GM19324 (cell line): ENCODE measurements around the gene BNIP5.

Experiments
- ATAC-seq: cut with Tn5 transposase; IDR thresholded peaks from one replicate; pipeline ENCODE4 v1.9.1; 2021; ENCODE audit warnings: mild to moderate bottlenecking, moderate library complexity; ENCODE audit not compliant: unreplicated experiment, low FRiP score

BNIP5 gene

DNA sequence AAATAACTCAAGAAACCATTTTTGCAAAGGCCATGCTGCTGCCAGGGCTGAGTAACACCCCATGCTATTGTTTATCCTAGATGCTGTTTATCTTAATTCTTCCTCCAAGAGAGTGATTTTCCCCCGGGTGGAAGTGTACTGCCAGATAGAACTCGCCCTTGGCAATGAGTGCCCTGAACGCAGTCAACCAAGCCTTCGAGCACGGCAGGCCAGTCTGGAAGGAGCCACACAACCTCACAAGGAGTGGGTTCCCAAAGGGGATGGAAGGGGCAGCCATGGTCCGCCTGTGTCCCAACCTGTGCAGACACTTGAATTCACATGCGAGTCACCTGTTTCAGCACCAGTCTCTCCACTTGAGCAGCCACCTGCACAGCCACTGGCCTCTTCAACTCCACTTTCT, 34.9 kb downstream of the BNIP5 start:
- no peak for ATAC-seq

GRCh38 chr6:36301085-36301658, 35.5 kb downstream of the BNIP5 start:
- no peak for ATAC-seq

GRCh38 chr6:36298027-36298426, 38.7 kb downstream of the BNIP5 start:
- no peak for ATAC-seq

DNA sequence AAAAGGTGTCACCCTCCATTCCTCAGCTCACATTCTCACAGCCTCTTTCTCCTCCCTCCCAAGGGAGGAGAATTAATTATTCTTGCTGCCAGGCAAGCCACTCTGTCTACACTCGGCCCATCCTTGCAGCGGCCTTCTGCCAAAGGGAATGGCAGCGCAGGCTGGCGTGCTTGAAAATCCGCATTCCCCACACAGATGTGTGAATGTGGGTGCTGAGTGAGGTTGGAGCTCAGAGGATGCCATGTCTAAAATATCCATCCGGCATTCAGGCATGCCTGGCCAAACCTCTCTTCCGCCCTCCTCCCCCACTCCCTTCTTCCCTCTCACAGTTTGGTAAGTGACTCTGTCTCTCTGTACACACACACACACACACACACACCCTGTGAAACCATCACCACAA, 39.2 kb downstream of the BNIP5 start:
- ATAC-seq, result no peak

DNA sequence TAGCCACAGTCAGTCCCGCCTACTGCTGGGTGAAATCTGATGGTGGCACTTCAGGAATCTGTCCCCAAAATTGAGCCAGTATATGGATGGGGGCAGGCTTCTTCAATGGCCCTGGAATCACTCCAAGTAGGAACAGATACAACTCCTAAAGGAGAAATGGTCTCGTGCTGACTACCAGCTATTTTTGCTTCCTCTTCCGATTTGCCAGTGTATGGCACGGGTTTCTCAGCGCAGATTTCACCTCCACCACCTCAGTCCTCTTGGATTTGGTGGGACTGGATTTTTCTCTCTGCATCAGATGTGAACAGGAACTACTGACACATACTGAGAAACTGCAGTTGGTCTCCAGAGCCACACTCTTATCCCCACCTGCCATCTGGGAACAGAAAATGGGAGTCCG, 39.6 kb downstream of the BNIP5 start:
- ATAC-seq, result no peak

- ATAC-seq, result no peak
Measured at GRCh38 chr6:36296240-36296639, 40.4 kb downstream of the BNIP5 start.

DNA sequence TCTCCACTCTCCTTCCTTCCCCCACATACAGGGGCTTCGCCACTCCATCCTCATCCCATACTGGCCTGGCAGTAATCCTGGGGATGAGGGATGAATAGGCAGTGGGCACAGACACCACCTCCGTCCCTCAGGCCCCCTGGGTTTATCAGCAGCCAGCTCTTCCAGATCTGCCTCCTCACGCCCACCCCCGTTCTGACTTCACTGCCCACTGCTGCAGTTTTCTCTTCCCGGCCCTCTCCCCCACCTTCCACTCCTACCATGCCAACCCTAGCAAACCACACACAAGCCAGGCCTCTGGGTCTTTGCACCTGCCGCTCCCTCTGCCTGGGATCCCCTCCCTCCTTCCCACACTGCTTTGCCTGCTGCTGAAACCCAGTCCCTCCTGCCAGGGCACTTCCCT, 44.5 kb downstream of the BNIP5 start:
- ATAC-seq, result no peak

DNA sequence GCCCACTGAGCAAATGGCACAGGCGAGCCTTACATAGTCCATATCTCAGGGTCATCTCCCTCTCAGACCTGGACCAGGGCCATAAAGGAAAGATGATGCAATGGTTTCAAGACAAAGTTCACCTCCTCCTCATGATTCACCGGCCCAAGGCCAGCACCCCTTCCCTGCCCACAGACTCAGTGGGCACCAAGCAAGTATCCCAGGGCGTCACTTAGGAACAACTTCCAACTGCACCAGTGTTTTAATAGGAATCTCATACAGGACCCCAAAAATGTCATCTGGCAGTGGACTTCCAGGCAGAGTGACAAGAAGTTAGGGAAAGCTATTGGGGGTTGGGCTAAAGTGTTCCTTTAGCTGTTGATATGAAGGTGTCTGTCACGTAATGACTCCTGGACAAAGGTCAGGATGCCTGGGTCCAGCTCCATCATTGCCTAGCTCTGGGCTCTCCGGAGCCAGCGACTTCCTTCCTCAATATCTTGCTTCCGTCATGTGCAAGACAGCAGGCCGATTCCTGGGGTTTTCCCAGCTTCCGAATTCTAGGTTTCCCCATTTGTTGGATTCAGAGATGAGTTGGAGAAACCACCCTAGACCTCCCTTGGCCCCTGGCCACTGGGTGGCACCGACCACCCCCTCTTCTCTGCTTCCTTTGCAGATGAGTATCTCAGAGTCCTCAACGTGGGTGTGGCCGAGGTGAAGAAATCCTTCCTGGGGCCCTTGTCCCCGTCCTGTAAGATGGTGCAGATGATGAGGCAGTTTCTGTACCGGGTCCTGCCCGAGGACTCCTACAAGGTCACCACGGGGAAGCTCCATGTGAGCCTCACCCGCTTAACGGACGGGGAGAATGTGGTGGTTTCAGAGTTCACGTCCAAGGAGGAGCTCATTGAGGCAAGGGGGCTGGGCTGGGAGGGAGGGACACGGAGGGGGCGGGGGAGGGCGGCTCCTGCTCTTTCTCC, 45.7 kb downstream of the BNIP5 start:
- no peak for ATAC-seq

DNA sequence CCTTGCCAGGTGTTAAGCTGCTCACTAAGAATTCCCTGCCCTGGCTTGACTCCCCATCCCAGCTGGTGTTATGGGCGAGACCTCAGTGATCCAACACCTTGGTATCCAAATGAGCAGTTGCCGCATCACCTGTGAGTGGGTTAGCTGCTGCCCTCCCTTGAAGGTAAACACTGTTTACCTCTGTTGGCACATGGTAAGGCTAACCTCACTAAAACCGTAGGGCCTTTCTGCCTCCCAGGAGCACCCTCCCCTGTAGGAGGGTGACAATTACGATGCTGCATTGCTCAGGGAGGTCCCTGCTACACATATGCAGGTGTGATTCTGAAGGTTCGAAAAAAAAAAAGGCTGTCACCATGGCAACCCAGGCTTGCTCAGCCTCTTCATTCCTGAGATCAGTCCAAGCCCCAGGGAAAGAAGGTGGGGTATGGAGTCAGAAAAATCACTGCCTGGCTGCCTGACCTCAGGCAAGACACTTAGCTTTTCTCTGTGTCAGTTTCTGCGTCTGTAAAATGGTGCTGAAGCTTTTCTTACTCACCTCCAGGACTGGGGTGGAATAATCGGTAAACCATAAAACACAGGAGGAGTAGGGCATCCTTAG, 47.3 kb downstream of the BNIP5 start:
- no peak for ATAC-seq

GRCh38 chr6:36286858-36287257, 49.8 kb downstream of the BNIP5 start:
- no peak for ATAC-seq

DNA sequence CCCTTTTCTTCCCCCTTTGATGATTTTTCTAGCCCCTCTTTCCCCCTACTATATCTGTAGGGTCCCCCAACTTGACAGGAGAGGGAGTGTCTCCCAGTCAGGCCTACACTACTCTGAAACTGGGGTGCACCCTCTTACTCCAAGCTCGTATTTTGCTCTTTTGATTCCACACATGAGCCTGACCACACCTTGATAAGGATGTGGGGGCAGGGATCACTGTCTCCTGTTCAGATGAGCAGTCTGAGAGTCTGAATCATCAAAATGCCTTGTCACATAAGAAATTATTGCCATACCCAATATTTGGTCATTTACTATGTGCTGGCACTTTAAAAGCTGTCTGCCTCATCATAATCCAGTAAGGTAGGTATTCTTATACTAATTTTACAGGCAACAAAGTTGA, 50.9 kb downstream of the BNIP5 start:
- no peak for ATAC-seq

DNA sequence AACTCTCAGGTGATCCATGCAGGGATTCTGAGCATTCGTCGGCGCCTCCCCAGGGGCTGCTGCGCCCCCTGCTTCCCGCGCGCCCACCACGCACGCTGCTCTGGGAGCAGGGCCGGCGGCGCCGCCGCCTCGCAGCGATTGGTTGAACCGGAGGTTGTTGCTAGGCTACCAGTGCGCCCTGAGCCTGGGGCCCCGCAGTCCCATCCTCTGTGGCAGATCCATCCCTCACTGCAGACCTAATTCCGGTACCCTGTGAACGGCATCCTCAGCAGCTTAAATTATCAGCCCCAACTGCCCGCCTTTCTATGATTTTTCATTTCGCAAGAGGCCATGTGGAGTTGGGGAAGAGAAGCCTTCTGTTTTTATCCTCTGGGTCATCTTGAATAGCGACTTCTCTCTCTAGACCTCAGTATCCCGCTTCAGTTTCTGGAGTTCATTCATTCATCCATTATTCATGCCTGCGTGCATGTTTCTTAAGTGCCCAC, 51.5 kb downstream of the BNIP5 start:
- ATAC-seq, result no peak

DNA sequence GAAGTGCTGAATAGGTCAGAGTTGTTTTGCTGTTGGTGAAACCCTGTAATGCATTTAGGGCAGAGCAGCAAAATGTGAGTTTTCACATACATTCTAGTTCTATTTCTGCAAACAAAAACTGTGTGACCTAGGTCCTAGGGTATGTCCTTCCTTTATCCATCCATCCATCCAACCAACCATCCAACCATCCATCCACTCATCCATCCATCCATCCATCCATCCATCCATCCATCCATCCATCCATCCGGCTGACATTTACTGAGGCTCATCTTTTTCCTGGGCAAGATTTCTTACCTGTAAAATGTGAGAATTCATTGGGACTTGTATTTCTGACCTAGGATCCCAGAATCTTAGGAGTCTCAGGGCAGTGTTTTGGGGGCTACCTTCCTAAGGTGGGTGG, 52.3 kb downstream of the BNIP5 start:
- ATAC-seq, result no peak

DNA sequence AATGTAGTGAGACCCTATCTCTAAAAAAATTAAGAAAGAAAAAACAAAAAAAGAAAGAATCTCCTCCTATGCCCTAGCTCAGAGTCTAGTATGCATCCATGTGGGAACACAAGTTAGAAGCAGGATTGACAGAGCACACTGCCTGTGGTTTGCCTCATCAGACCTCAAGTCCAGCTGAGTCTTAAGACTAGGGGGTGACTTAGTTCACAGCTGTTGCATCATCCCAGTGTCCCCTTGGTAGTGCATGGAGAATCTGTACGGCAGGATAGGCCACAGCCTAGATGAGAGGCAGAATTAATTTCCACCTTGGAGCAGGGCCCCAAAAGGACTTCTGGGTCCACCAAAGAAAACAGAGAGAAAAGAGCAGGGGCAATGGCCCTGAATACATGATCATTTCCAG, 53.1 kb downstream of the BNIP5 start:
- no peak for ATAC-seq

DNA sequence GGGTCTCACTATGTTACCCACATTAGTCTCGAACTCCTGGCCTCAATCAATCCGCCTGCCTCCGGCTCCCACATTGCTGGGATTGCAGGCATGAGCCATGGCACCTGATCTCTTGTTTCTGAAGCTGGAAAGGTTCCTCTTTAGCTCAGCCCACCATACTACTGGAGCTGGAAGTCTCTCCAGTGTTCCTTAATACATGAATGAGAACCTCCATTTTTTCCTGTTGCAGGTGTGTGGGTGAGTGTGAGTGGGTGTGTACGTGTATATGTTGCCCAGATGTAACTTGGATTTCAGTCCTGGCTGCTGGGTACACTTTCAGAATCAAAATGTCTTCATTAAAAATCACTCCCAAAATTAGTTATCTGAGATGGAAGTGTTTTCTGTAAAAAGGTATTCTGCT, 55.7 kb downstream of the BNIP5 start:
- no peak for ATAC-seq

DNA sequence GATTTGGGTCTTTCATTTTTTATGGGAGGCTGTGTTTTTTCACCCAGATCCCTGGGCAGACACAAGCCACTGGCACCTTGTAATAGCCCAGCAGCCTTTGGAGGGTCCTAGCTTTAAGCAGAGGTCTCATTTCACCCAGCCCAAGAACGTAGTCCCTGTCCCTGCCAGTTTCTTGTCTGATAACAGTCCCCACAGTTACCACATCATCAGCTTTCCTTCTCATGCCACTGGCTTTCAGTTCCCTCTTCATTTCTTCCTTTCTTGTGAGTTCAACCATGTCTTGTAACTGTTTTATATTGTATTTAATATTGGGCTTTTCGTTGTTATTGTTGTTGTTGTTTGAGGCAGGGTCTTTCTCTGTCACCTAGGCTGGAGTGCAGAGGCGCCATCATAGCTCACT, 56.2 kb downstream of the BNIP5 start:
- no peak for ATAC-seq

DNA sequence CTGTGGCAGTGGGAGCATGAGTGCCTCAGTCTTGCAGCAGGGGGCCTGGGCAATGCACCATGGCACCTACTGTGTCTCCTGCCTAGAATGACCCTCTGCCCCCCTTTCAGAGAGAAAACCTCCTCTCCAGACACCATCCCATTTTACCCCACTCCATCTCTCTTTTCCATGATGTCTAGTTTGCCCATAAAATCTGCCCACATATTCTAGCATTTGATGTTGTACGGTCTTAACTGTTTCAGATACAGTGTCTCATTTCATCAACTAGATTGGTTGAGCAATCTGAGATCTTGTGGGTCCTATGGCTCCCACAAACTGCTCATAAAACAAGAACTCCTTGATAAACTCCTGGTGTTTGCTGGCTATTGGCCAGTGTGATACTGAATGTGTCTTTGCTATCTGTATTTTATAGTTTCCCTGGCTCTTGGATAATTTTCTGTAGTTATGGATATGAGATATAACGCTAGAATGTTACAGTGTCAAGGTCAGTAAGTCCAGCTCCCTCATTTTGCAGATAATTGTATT, 58.7 kb downstream of the BNIP5 start:
- no peak for ATAC-seq

GRCh38 chr6:36276581-36277536, 59.8 kb downstream of the BNIP5 start:
- no peak for ATAC-seq

DNA sequence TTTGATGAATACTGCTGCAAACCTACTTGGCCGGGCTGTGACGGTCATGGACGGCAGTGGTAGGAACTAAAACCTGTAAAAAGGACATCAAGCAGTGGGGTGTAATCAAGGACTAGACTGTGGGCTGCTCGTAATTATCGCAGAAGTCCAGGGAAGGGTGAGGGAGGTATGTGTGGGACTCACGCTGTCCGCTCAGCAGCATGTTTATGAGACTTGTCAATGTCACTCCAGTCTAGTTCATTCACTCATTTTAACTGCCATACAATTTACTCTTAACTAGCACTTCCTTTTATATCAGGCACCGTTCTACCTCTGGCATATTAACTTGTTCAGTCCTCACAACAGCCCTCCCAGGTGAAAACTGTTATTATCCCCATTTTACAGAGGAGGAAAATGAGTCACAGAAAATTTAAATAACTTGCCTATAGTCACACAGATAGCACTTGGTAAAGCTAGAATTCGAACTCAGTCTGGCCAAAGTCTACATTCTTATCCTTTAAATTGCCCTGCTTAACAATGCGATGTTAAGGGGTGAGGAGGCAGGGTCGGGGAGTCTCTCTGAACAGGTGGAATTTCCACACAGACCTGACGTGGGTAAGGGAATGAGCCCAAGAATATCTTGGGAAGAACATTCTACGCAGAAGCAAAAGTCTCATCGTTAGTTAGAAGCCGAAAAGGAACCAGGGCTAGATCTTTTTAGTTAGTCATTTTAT, 62.7 kb downstream of the BNIP5 start:
- ATAC-seq, result no peak

DNA sequence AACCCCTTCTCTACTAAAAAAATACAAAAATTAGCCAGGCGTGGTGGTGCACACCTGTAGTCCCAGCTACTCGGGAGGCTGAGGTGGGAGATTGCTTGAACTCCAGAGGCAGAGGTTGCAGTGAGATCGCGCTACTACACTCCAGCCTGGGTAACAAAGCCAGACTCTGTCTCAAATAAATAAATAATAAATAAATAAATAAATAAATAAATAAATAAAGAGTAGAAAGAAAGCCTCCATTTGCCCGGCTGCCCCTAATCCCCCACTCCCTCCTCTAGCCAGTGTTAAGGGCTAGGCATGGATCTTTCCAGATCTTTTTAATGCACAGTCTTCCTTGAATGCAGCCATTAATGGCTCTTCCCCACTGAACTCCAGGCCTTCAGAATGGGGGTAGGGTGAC, 63.6 kb downstream of the BNIP5 start:
- ATAC-seq, result no peak
